K562 (cell line): Measurements from ENCODE around the gene PPM1F. TPM values are rescaled to one million over a fixed set of nuclear protein-coding genes. Genes with fewer than 3 reads are reported as not detected.

Source experiments
- CGGBP1 ChIP-seq: fragments of 250-450 bp; sonication (Bioruptor Pico); IDR thresholded peaks from 2 replicates; pipeline ENCODE4 v1.9.0; 2021; ENCODE audit warnings: mild to moderate bottlenecking
- FUS ChIP-seq: fragments of 200-400 bp; formaldehyde crosslinking; optimal IDR thresholded peaks from 2 replicates; pipeline ENCODE3; 2017; ENCODE audit warnings: low read depth, low read length
- GTF2A2 ChIP-seq: IDR thresholded peaks from 2 replicates; pipeline ENCODE4 v1.6.1; 2016; ENCODE audit warnings: mild to moderate bottlenecking, missing genetic modification characterization, missing compliant biosample characterization
- HMGXB4 ChIP-seq: sonication (generic); formaldehyde crosslinking; IDR thresholded peaks from 2 replicates; pipeline ENCODE4 v1.8.1; 2023; ENCODE audit warnings: mild to moderate bottlenecking, missing genetic modification reagents
- MAFG ChIP-seq: fragments of 450-650 bp; conservative IDR thresholded peaks from 2 replicates; pipeline ENCODE4 v1.6.1; 2016; ENCODE audit warnings: missing genetic modification characterization, missing compliant biosample characterization
- MEIS2 ChIP-seq: fragments of 450-650 bp; IDR thresholded peaks from 2 replicates; pipeline ENCODE4 v1.6.1; 2014; ENCODE audit warnings: mild to moderate bottlenecking; ENCODE audit not compliant: partially characterized antibody
- PRPF4 ChIP-seq: fragments of 200-400 bp; formaldehyde crosslinking; IDR thresholded peaks from one replicate; pipeline ENCODE4 v1.6.1; 2017; ENCODE audit warnings: low read length, low read depth, mild to moderate bottlenecking; ENCODE audit not compliant: insufficient read depth, poor library complexity, severe bottlenecking
- STAT5A ChIP-seq: IDR thresholded peaks from 2 replicates; pipeline ENCODE4 v1.6.1; 2012; ENCODE audit warnings: low read length, inconsistent platforms, borderline replicate concordance
- TFAM ChIP-seq: fragments of 250-450 bp; sonication (Bioruptor Pico); conservative IDR thresholded peaks from 2 replicates; pipeline ENCODE4 v1.5.0; 2021; ENCODE audit warnings: mild to moderate bottlenecking, moderate library complexity
- ZMIZ1 ChIP-seq, 2 experiments: fragments of 150-350 bp in 1 of 2; IDR thresholded peaks; 2 replicates each; pipeline ENCODE4 v1.6.1; 2012 to 2016; ENCODE audit warnings: low read depth in 2 of 2, low read length in 2 of 2, mild to moderate bottlenecking in 1 of 2, moderate library complexity in 1 of 2
- ZNF407 ChIP-seq: fragments of 450-650 bp; IDR thresholded peaks from 2 replicates; pipeline ENCODE4 v1.6.1; 2016; ENCODE audit warnings: low read depth
- ZNF431 ChIP-seq: sonication (generic); formaldehyde crosslinking; IDR thresholded peaks from 2 replicates; pipeline ENCODE4 v1.8.0; 2022; ENCODE audit warnings: mild to moderate bottlenecking, missing genetic modification reagents
- ZNF584 ChIP-seq: fragments of 200-800 bp; sonication (Bioruptor generic); IDR thresholded peaks from 2 replicates; pipeline ENCODE4 v1.6.1; 2016; ENCODE audit warnings: low read depth, mild to moderate bottlenecking, missing genetic modification characterization, missing compliant biosample characterization
- polyA plus RNA-seq, 8 experiments: library from polyadenylated mRNA; depleted of rRNA in 4 of 8; stranded (reverse) in 5 of 8; unstranded in 3 of 8; fragments of >200 nt; fragmentation: Nextera tagmentation in 2 of 8; fragmentation: Illumina TruSeq in 1 of 8; extraction: Ambion mirVana in 2 of 8; extraction: Trizol in 1 of 8; gene quantifications; 2 replicates each; pipeline versions ENCODE4 v1.2.1 to v1.2.3, GENCODE V29; 2011 to 2014; ENCODE audit warnings: inconsistent platforms in 1 of 8, missing spikeins in 1 of 8
- total RNA-seq, 7 experiments: library from RNA; depleted of rRNA in 6 of 7; stranded (reverse); fragments of >200 nt in 6 of 7; fragmentation: Illumina TruSeq in 2 of 7; extraction: Trizol in 2 of 7; gene quantifications; 2 replicates each; pipeline versions ENCODE4 v1.2.1 to v1.2.3, GENCODE V29; 2011 to 2021; ENCODE audit warnings: low replicate concordance in 1 of 7

The PPM1F gene
- total and polyA plus RNA-seq, 9 of the 15 experiments (the other 6 are each of a cell fraction or from before 2014, with no cell fraction given): 2.1 to 159 (median 64.0) TPM

- no peak for TF ChIP-seq CGGBP1 (CRISPR knock-in tag)
- TF ChIP-seq STAT5A: peak; percentile 88
- TF ChIP-seq MAFG: no peak
- TF ChIP-seq MEIS2: no peak
- TF ChIP-seq FUS: no peak
- TF ChIP-seq ZMIZ1 (IDR thresholded peaks at IDR 0.05; ENCODE audit: low read depth in 2 of 2, low read length in 2 of 2): no peak
- no peak for TF ChIP-seq ZNF407
- no peak for TF ChIP-seq ZNF431
- TF ChIP-seq TFAM (CRISPR knock-in tag): no peak
- peak; percentile 84 for TF ChIP-seq ZNF584 (CRISPR knock-in tag)
- no peak for TF ChIP-seq PRPF4
- TF ChIP-seq HMGXB4 (CRISPR knock-in tag): no peak
- no peak for TF ChIP-seq GTF2A2 (tag)
Measured at GRCh38 chr22:22001664-22002525, 49.2 kb upstream of the PPM1F start (continued).
